ENCODE measurements around the gene FAM185A. TPM values are rescaled to one million over a fixed set of nuclear protein-coding genes. Genes with fewer than 3 reads are reported as not detected.

The FAM185A gene
- total and polyA plus RNA-seq, 2 of the 13 experiments (the other 11 are each of a cell fraction or from before 2014, with no cell fraction given) = 5.0 to 11.6 TPM

DNA sequence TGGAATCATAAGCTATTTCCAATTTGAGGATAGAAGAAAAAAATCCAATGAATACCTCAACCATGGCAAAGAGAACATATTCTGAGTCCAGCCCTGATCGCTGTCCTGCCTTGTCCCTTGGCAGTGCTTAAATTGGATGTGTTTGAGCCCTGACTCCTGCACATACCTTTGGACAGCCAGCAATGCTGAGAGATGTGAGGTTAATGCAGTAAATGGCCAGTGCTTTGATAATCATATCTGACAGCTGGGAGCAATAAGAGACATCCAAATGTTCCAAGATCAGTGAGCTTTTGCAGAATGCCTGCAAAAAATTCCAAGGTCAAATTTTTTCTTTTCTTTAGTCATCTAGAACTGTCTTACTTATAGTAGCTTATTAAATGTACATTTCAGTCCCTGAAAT, 83.9 kb downstream of the FAM185A start (continued):
- no peak for TF ChIP-seq ZNF335 (CRISPR knock-in tag; IDR thresholded peaks at IDR 0.05)
- TF ChIP-seq ZFP1 (CRISPR knock-in tag; IDR thresholded peaks at IDR 0.05) = no peak
- TF ChIP-seq, protein P1, sequence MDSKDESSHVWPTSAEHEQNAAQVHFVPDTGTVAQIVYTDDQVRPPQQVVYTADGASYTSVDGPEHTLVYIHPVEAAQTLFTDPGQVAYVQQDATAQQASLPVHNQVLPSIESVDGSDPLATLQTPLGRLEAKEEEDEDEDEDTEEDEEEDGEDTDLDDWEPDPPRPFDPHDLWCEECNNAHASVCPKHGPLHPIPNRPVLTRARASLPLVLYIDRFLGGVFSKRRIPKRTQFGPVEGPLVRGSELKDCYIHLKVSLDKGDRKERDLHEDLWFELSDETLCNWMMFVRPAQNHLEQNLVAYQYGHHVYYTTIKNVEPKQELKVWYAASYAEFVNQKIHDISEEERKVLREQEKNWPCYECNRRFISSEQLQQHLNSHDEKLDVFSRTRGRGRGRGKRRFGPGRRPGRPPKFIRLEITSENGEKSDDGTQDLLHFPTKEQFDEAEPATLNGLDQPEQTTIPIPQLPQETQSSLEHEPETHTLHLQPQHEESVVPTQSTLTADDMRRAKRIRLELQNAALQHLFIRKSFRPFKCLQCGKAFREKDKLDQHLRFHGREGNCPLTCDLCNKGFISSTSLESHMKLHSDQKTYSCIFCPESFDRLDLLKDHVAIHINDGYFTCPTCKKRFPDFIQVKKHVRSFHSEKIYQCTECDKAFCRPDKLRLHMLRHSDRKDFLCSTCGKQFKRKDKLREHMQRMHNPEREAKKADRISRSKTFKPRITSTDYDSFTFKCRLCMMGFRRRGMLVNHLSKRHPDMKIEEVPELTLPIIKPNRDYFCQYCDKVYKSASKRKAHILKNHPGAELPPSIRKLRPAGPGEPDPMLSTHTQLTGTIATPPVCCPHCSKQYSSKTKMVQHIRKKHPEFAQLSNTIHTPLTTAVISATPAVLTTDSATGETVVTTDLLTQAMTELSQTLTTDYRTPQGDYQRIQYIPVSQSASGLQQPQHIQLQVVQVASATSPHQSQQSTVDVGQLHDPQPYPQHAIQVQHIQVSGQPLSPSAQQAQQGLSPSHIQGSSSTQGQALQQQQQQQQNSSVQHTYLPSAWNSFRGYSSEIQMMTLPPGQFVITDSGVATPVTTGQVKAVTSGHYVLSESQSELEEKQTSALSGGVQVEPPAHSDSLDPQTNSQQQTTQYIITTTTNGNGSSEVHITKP (CRISPR knock-in tag; IDR thresholded peaks at IDR 0.05; ENCODE audit: low read depth) = no peak
- TF ChIP-seq ZNF432 (CRISPR knock-in tag; IDR thresholded peaks at IDR 0.05; ENCODE audit: borderline replicate concordance) = no peak
- TF ChIP-seq, protein P2, sequence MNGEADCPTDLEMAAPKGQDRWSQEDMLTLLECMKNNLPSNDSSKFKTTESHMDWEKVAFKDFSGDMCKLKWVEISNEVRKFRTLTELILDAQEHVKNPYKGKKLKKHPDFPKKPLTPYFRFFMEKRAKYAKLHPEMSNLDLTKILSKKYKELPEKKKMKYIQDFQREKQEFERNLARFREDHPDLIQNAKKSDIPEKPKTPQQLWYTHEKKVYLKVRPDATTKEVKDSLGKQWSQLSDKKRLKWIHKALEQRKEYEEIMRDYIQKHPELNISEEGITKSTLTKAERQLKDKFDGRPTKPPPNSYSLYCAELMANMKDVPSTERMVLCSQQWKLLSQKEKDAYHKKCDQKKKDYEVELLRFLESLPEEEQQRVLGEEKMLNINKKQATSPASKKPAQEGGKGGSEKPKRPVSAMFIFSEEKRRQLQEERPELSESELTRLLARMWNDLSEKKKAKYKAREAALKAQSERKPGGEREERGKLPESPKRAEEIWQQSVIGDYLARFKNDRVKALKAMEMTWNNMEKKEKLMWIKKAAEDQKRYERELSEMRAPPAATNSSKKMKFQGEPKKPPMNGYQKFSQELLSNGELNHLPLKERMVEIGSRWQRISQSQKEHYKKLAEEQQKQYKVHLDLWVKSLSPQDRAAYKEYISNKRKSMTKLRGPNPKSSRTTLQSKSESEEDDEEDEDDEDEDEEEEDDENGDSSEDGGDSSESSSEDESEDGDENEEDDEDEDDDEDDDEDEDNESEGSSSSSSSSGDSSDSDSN (CRISPR knock-in tag; IDR thresholded peaks at IDR 0.05) = no peak

DNA sequence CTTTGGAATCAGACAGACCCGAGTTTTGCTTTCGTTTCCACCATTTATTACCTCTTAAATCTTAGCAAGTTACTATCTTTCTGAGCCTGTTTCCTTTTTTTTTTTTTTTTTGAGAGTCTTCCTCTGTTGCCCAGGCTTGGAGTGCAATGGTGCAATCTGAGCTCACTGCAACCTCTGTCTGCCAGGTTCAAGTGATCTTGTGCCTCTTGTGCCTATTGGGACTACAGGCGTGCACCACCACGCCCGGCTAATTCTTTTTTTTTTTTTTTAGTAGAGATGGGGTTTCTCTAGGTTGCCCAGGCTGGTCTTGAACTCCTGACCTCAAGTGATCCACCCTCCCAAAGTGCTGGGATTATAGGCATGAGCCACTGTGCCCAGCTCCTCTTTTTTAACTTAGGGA, 84.5 kb downstream of the FAM185A start:
- FAIRE-seq (no peak), DNase-seq (ENCODE audit: low spot score) (no peak), ATAC-seq (no peak)
- peaks cover 13% of the 10 kb centered on the region for H3K4me1 ChIP-seq (ENCODE audit: insufficient read depth, low read length)
- ChIA-PET POLR2A (no interaction called here), CTCF (ENCODE audit: low intra/inter-chr PET ratio, low total read pairs) (no interaction called here)
- no peak overlapping the region for H3K4me2 ChIP-seq (ENCODE audit: low read depth, low read length)
- H3K27me3 ChIP-seq (ENCODE audit: control insufficient read depth in 1 of 2, insufficient read depth in 2 of 2, low read length in 2 of 2) = no peaks in the 10 kb centered on the region
- in situ Hi-C loops (cut with HindIII; ENCODE audit: extremely low pct_ligation_motif_present, low pct_unique_long_range_greater_than_20kb) (no loop called here), intact Hi-C loops (cut with micrococcal nuclease; ENCODE audit: unreplicated experiment) (no loop called here)
- no peaks in the 10 kb centered on the region for H3K9me3 ChIP-seq (ENCODE audit: low read length)
- 95% methylated on average over 5 of the region's 5 CpGs for WGBS (ENCODE audit: low lambda C conversion rate)
- H3K9ac ChIP-seq (ENCODE audit: insufficient read depth, low read depth, low read length) = no peak overlapping the region
- no peak overlapping the region for H2AFZ ChIP-seq (ENCODE audit: low read length)
- H3K79me2 ChIP-seq (ENCODE audit: insufficient read depth, low read length) = no peaks in the 10 kb centered on the region
- H4K20me1 ChIP-seq (ENCODE audit: insufficient read depth, low read length) = no peaks in the 10 kb centered on the region
- H3K27ac ChIP-seq (ENCODE audit: extremely low read length, insufficient read depth, low read length) = no peak overlapping the region
- peaks cover 1 to 8% of the 10 kb centered on the region in 2 experiments; a peak in 2 of 5 replicates for H3K36me3 ChIP-seq (replicated peaks in 1 of 2; ENCODE audit: control insufficient read depth in 1 of 2, insufficient read depth in 2 of 2, low read length in 2 of 2)
- no peak overlapping the region for H3K4me3 ChIP-seq (replicated peaks in 1 of 3; ENCODE audit: insufficient read depth in 1 of 3, low read depth in 2 of 3, low read length in 3 of 3)
- no TSS peak for BruUV-seq (replicated peaks)
- TF ChIP-seq ARHGAP35 (CRISPR knock-in tag; IDR thresholded peaks at IDR 0.05; ENCODE audit: borderline replicate concordance) = no peak
- TF ChIP-seq ZNF605 (CRISPR knock-in tag; IDR thresholded peaks at IDR 0.05) = no peak
- no peak for TF ChIP-seq TAF15 (IDR thresholded peaks at IDR 0.05; ENCODE audit: low read depth, low read length, poor library complexity, severe bottlenecking)
- TF ChIP-seq GABPA (IDR thresholded peaks at IDR 0.05; ENCODE audit: low read depth, low read length) = no peak
- no peak for TF ChIP-seq GABPA (CRISPR knock-in tag; IDR thresholded peaks at IDR 0.05; ENCODE audit: low read depth)
- no peak for TF ChIP-seq EP300 (IDR thresholded peaks at IDR 0.05; ENCODE audit: low read depth in 2 of 2, low read length in 2 of 2)
- TF ChIP-seq EP300 (CRISPR knock-in tag; IDR thresholded peaks at IDR 0.05; ENCODE audit: borderline replicate concordance) = no peak
- no peak for TF ChIP-seq ZNF501 (CRISPR knock-in tag; IDR thresholded peaks at IDR 0.05)
- TF ChIP-seq ZNF383 (CRISPR knock-in tag; IDR thresholded peaks at IDR 0.05; ENCODE audit: borderline replicate concordance) = no peak
- TF ChIP-seq KDM1A (CRISPR knock-in tag; IDR thresholded peaks at IDR 0.05) = no peak
- TF ChIP-seq, protein P3, sequence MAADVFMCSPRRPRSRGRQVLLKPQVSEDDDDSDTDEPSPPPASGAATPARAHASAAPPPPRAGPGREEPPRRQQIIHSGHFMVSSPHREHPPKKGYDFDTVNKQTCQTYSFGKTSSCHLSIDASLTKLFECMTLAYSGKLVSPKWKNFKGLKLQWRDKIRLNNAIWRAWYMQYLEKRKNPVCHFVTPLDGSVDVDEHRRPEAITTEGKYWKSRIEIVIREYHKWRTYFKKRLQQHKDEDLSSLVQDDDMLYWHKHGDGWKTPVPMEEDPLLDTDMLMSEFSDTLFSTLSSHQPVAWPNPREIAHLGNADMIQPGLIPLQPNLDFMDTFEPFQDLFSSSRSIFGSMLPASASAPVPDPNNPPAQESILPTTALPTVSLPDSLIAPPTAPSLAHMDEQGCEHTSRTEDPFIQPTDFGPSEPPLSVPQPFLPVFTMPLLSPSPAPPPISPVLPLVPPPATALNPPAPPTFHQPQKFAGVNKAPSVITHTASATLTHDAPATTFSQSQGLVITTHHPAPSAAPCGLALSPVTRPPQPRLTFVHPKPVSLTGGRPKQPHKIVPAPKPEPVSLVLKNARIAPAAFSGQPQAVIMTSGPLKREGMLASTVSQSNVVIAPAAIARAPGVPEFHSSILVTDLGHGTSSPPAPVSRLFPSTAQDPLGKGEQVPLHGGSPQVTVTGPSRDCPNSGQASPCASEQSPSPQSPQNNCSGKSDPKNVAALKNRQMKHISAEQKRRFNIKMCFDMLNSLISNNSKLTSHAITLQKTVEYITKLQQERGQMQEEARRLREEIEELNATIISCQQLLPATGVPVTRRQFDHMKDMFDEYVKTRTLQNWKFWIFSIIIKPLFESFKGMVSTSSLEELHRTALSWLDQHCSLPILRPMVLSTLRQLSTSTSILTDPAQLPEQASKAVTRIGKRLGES (CRISPR knock-in tag; IDR thresholded peaks at IDR 0.05; ENCODE audit: borderline replicate concordance) = no peak

Measured in HepG2 (cell line).